Measurements from ENCODE around the gene RAB27A. TPM values are rescaled to one million over a fixed set of nuclear protein-coding genes. Genes with fewer than 3 reads are reported as not detected.

RAB27A gene
- total RNA-seq, 1 experiment from 2014 or later = 12.3 TPM

DNA sequence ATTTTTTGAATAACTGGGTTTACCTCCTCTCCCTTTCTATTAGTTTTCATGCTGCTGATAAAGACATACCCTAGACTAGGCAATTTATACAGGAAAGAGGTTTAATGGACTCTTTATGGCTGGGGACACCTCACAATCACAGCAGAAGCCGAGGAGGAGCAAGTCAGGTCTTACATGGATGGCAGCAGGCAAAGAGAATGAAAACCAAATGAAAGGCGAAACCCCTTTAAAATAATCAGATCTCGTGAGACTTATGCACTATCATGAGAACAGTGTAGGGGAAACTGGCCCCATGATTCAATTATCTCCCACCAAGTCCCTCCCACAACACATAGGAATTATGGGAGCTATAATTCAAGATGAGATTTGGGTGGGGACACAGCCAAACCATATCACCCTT is 90.9 kb downstream of the RAB27A start:
- CTCF ChIA-PET = no interaction called here
- no peak overlapping the region for H3K4me3 ChIP-seq
- H4K20me1 ChIP-seq (ENCODE audit: insufficient read depth) = peaks cover 12% of the 10 kb centered on the region
- TF ChIP-seq, protein P1, sequence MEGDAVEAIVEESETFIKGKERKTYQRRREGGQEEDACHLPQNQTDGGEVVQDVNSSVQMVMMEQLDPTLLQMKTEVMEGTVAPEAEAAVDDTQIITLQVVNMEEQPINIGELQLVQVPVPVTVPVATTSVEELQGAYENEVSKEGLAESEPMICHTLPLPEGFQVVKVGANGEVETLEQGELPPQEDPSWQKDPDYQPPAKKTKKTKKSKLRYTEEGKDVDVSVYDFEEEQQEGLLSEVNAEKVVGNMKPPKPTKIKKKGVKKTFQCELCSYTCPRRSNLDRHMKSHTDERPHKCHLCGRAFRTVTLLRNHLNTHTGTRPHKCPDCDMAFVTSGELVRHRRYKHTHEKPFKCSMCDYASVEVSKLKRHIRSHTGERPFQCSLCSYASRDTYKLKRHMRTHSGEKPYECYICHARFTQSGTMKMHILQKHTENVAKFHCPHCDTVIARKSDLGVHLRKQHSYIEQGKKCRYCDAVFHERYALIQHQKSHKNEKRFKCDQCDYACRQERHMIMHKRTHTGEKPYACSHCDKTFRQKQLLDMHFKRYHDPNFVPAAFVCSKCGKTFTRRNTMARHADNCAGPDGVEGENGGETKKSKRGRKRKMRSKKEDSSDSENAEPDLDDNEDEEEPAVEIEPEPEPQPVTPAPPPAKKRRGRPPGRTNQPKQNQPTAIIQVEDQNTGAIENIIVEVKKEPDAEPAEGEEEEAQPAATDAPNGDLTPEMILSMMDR (conservative IDR thresholded peaks at IDR 0.05) = no peak
- TF ChIP-seq EZH2 (IDR thresholded peaks at IDR 0.05; ENCODE audit: low read depth) = no peak
- no peaks in the 10 kb centered on the region for H3K9me2 ChIP-seq (ENCODE audit: insufficient read depth)
- no peaks in the 10 kb centered on the region for H3K27me3 ChIP-seq (ENCODE audit: insufficient read depth, low read depth)
- H3K4me2 ChIP-seq = 0 out of 2 replicates have a peak overlapping the region, but pooled peaks have one; percentile 81
- H3K36me3 ChIP-seq (ENCODE audit: low read depth) = peaks cover 5% of the 10 kb centered on the region; the same call in 1 of the 2 replicates
- POLR2A ChIA-PET (ENCODE audit: unreplicated experiment) = no interaction called here
- peaks cover 23% of the 10 kb centered on the region for H3K4me1 ChIP-seq (replicated peaks; ENCODE audit: insufficient read depth)
- no TSS peak for BruUV-seq (replicated peaks)
- H3K27ac ChIP-seq = no peak overlapping the region
- intact Hi-C loops (cut with micrococcal nuclease; ENCODE audit: unreplicated experiment) = loop anchor here (5.0 to 10.0 kb wide), 2 partner anchors 94 to 206 kb away; partner anchors contain the start of genes CCPG1 and PIERCE2
- H2AFZ ChIP-seq = no peak overlapping the region
- no peaks in the 10 kb centered on the region for H3K9me3 ChIP-seq (ENCODE audit: insufficient read depth, low read depth)
- no peaks in the 10 kb centered on the region for H3F3A ChIP-seq (ENCODE audit: insufficient read depth, low read depth)
- peaks cover 30% of the 10 kb centered on the region for H3K79me2 ChIP-seq (ENCODE audit: low read depth)
- no peak for DNase-seq

DNA sequence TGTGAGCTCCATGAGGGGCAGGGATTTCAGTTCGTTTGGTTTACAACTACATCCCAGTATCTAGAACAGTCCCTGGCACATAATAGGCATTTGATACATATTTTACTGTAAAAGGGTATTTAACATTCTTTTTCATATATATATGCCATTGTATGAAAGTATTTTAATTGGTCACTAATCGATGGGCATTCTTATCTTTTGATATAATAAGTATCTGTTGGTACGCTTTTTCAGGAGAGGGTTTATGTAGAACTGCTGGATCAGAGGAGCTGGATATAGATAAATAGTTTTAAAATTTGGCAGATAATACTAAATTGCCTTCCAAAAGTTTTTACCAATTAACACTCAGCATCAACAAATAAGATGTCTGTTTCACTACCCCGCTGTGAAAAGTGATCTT is 91.9 kb downstream of the RAB27A start:
- H3K4me1 ChIP-seq (replicated peaks; ENCODE audit: insufficient read depth) = peaks cover 29% of the 10 kb centered on the region

DNA sequence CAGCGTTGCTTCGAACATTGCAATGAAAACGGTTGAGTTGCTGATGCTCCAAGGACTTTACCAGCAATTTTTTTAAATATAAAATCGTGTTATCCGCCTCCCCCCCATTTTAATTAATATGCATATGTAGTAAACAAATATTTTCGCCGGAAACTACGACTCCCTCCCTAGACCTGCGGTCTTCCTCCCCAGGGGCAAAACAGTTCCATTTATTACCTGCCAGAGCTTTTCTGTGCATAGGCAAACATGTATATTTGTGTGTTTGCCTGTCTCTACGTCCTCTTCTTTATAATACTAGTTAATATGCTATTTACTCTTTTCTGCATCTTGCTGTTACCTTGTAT is 92.3 kb downstream of the RAB27A start:
- POLR2A ChIA-PET (ENCODE audit: unreplicated experiment) = interaction anchor here (0.7 to 0.8 kb wide), 2 partner anchors 345 to 1662 kb away, joined by 3 read pairs; no protein-coding TSS in a partner anchor
- H2AFZ ChIP-seq = peak overlapping the region; percentile 90

More for the DNA sequence above, 91.9 kb downstream of the RAB27A start:
- no peaks in the 10 kb centered on the region for H3K9me3 ChIP-seq (ENCODE audit: insufficient read depth, low read depth)
- TF ChIP-seq, protein P1 (conservative IDR thresholded peaks at IDR 0.05) = no peak
- no peak for TF ChIP-seq EZH2 (IDR thresholded peaks at IDR 0.05; ENCODE audit: low read depth)
- H2AFZ ChIP-seq = peak overlapping the region; percentile 90
- CTCF ChIA-PET = interaction anchor here (1.0 kb wide), 1 partner anchor 19 kb away, joined by 7 read pairs; no protein-coding TSS in a partner anchor
- BruUV-seq (replicated peaks) = no TSS peak
- no peaks in the 10 kb centered on the region for H3K27me3 ChIP-seq (ENCODE audit: insufficient read depth, low read depth)
- intact Hi-C loops (cut with micrococcal nuclease; ENCODE audit: unreplicated experiment) = loop anchor here (5.0 to 10.0 kb wide), 2 partner anchors 95 to 207 kb away; partner anchors contain the start of genes CCPG1 and PIERCE2
- peaks cover 40% of the 10 kb centered on the region for H3K79me2 ChIP-seq (ENCODE audit: low read depth)
- no peak for DNase-seq
- H4K20me1 ChIP-seq (ENCODE audit: insufficient read depth) = peaks cover 20% of the 10 kb centered on the region
- H3K36me3 ChIP-seq (ENCODE audit: low read depth) = peaks cover 5% of the 10 kb centered on the region; the same call in 1 of the 2 replicates
- POLR2A ChIA-PET (ENCODE audit: unreplicated experiment) = interaction anchor here (0.7 to 0.8 kb wide), 2 partner anchors 345 to 1662 kb away, joined by 3 read pairs; no protein-coding TSS in a partner anchor
- peak overlapping the region; percentile 81 for H3K4me2 ChIP-seq
- no peaks in the 10 kb centered on the region for H3K9me2 ChIP-seq (ENCODE audit: insufficient read depth)
- H3K27ac ChIP-seq = peak overlapping the region; percentile 95
- H3F3A ChIP-seq (ENCODE audit: insufficient read depth, low read depth) = no peaks in the 10 kb centered on the region
- H3K4me3 ChIP-seq = peak overlapping the region; percentile 99

More for the DNA sequence above, 92.3 kb downstream of the RAB27A start:
- Histone ChIP-seq H3K4me2 (peak overlapping the region; percentile 81), H3K9me2 (ENCODE audit: insufficient read depth) (no peaks in the 10 kb centered on the region), H3K9me3 (ENCODE audit: insufficient read depth, low read depth) (no peaks in the 10 kb centered on the region), H3K4me1 (replicated peaks; ENCODE audit: insufficient read depth) (peaks cover 29% of the 10 kb centered on the region), H3K4me3 (peak overlapping the region; percentile 99), H3K27ac (peak overlapping the region; percentile 95), H4K20me1 (ENCODE audit: insufficient read depth) (peaks cover 23% of the 10 kb centered on the region), H3F3A (ENCODE audit: insufficient read depth, low read depth) (no peaks in the 10 kb centered on the region), H3K27me3 (ENCODE audit: insufficient read depth, low read depth) (no peaks in the 10 kb centered on the region), H3K79me2 (ENCODE audit: low read depth) (peaks cover 44% of the 10 kb centered on the region), H3K36me3 (ENCODE audit: low read depth) (peaks cover 8% of the 10 kb centered on the region; the same call in 1 of the 2 replicates)
- DNase-seq = no peak
- intact Hi-C loops (cut with micrococcal nuclease; ENCODE audit: unreplicated experiment) = loop anchor here (5.0 to 10.0 kb wide), 2 partner anchors 95 to 207 kb away; partner anchors contain the start of genes CCPG1 and PIERCE2
- CTCF ChIA-PET = interaction anchor here (0.5 to 1.0 kb wide), 2 partner anchors 20 to 88 kb away, joined by 3 to 7 read pairs; no protein-coding TSS in a partner anchor
- no peak for TF ChIP-seq EZH2 (IDR thresholded peaks at IDR 0.05; ENCODE audit: low read depth)
- TF ChIP-seq, protein P1 (conservative IDR thresholded peaks at IDR 0.05) = no peak; the same call in 1 of the 2 replicates
- no TSS peak for BruUV-seq (replicated peaks)

Measured in PC-9 (cell line).